ENCODE measurements around the gene FIBCD1. TPM values are rescaled to one million over a fixed set of nuclear protein-coding genes. Genes with fewer than 3 reads are reported as not detected.

FIBCD1 gene
- total and polyA plus RNA-seq, 2 of the 8 experiments (the other 6 are each of a cell fraction or from before 2014, with no cell fraction given) = 6.1 to 8.8 TPM

- no peak overlapping the region for H3K4me2 ChIP-seq (ENCODE audit: insufficient read depth in 1 of 2, low read depth in 2 of 2, low read length in 2 of 2)
- no peak overlapping the region for H3K14ac ChIP-seq (ENCODE audit: insufficient read length)
- no peak overlapping the region for H2AK5ac ChIP-seq (ENCODE audit: low read depth, low read length)
- H3K4ac ChIP-seq (replicated peaks; ENCODE audit: insufficient read length, low read depth, low read length) = no peak overlapping the region
- peaks cover 5 to 37% (median 21%) of the 10 kb centered on the region in 4 experiments; a peak in 6 of 8 replicates for H3K36me3 ChIP-seq (ENCODE audit: control insufficient read depth in 2 of 4, insufficient read depth in 4 of 4, low read length in 3 of 4)
- H2BK12ac ChIP-seq (ENCODE audit: low read depth, low read length) = no peak overlapping the region
- CTCF ChIA-PET (ENCODE audit: partially characterized antibody) = interaction anchor here (0.6 to 8.2 kb wide), 15 partner anchors 9 to 355 kb away, joined by 3 to 49 read pairs (median 3); no protein-coding TSS in a partner anchor
- no peak overlapping the region for H3K23ac ChIP-seq (ENCODE audit: insufficient read length)
- no peak overlapping the region for H3K4me3 ChIP-seq (ENCODE audit: extremely low read depth in 1 of 4, insufficient read depth in 2 of 4, low read depth in 3 of 4, low read length in 4 of 4)
- no peak overlapping the region for H4K5ac ChIP-seq (ENCODE audit: insufficient read length, low read depth, low read length)
- H3K9ac ChIP-seq (replicated peaks in 1 of 4; ENCODE audit: extremely low read depth in 1 of 4, low read depth in 3 of 4, low read length in 3 of 4) = no peak overlapping the region
- no peaks in the 10 kb centered on the region for H3K23me2 ChIP-seq (ENCODE audit: low read depth, low read length)
- no peaks in the 10 kb centered on the region for H3K79me2 ChIP-seq (ENCODE audit: control insufficient read depth in 1 of 2, insufficient read depth in 2 of 2, low read length in 2 of 2)
- H3K4me1 ChIP-seq (replicated peaks in 1 of 4; ENCODE audit: control insufficient read depth in 3 of 4, insufficient read depth in 4 of 4, low read length in 3 of 4) = peaks cover 0 to 3% (median 0%) of the 10 kb centered on the region in 4 experiments; a peak in 3 of 7 replicates
- no peak overlapping the region for H2AFZ ChIP-seq (ENCODE audit: low read length)
- no peak overlapping the region for H2BK120ac ChIP-seq (replicated peaks; ENCODE audit: low read depth, low read length)
- no peaks in the 10 kb centered on the region for H3K27me3 ChIP-seq (replicated peaks in 1 of 4; ENCODE audit: control insufficient read depth in 3 of 4, extremely low read depth in 1 of 4, insufficient read depth in 3 of 4, low read length in 3 of 4)
- DNase-seq (ENCODE audit: low read depth in 1 of 2, low spot score in 2 of 2) (no peak), FAIRE-seq (no peak)
- H4K8ac ChIP-seq (ENCODE audit: extremely low read depth, insufficient read depth, low read length) = no peak overlapping the region
- peak overlapping the region; percentile 30; the same call in 1 of the 2 replicates for H2BK5ac ChIP-seq (ENCODE audit: low read depth, low read length)
- H3K27ac ChIP-seq (ENCODE audit: low read depth, low read length) = no peak overlapping the region
- no peak overlapping the region for H2BK20ac ChIP-seq (ENCODE audit: low read length)
- H3K18ac ChIP-seq (ENCODE audit: extremely low read depth, low read length) = no peak overlapping the region
- POLR2A ChIA-PET (ENCODE audit: partially characterized antibody) = interaction anchor here (1.2 kb wide), 1 partner anchor 22 kb away, joined by 3 read pairs; no protein-coding TSS in a partner anchor
- no peaks in the 10 kb centered on the region for H3K9me3 ChIP-seq (ENCODE audit: insufficient read depth in 2 of 2, low read depth in 1 of 2, low read length in 1 of 2)
- H3K56ac ChIP-seq (replicated peaks; ENCODE audit: insufficient read length, low read depth, low read length) = no peak overlapping the region
- no peak overlapping the region for H2BK15ac ChIP-seq (ENCODE audit: low read length)
- H4K20me1 ChIP-seq (replicated peaks in 1 of 2; ENCODE audit: control insufficient read depth in 1 of 2, insufficient read depth in 2 of 2, low read length in 2 of 2) = peaks cover 4 to 6% of the 10 kb centered on the region in 2 experiments
- H4K91ac ChIP-seq (replicated peaks; ENCODE audit: insufficient read length, low read length) = no peak overlapping the region
- H3K79me1 ChIP-seq (ENCODE audit: low read depth, low read length) = no peaks in the 10 kb centered on the region
- WGBS, 2 experiments (ENCODE audit: extremely low coverage in 1 of 2, insufficient coverage in 1 of 2, insufficient read length in 1 of 2, insufficient replicate concordance in 2 of 2, low coverage in 1 of 2, low lambda C conversion rate in 2 of 2, missing lambda C conversion rate in 1 of 2) = 96% methylated on average over 19 of the region's 20 CpGs; no CpG with 5 or more reads in 1 of the 2 experiments
- TF ChIP-seq ATF2 (IDR thresholded peaks at IDR 0.05; ENCODE audit: low read length) = no peak
Observed at GRCh38 chr9:130890870-130891687, 48.0 kb downstream of the FIBCD1 start.
